ENCODE measurements around the gene PSMB10. TPM values are rescaled to one million over a fixed set of nuclear protein-coding genes. Genes with fewer than 3 reads are reported as not detected.

The PSMB10 gene
- total RNA-seq, result 19.2 and 58.4 TPM in 2 replicates

GRCh38 chr16:67936124-67936879 is at the start of gene PSMB10:
TSS of gene PSMB10 (minus strand) at chr16:67936850. CDS start at chr16:67936749, 101 bp downstream.

GRCh38 chr16:67979955-67980678 is 43.5 kb upstream of the PSMB10 start, which contains the start of gene DPEP3:
TSS of gene DPEP3 (minus strand) at chr16:67980499. CDS start at chr16:67980380, 119 bp downstream.

GRCh38 chr16:67968400-67969253 is 32.0 kb upstream of the PSMB10 start, which contains the start of gene SLC12A4:
TSS of gene SLC12A4 (minus strand) at chr16:67968637. CDS start at chr16:67968553, 84 bp downstream.

GRCh38 chr16:67943619-67944504 is 7.2 kb upstream of the PSMB10 start, which contains the start of gene LCAT:
TSS of gene LCAT (minus strand) at chr16:67944120. CDS start at chr16:67944101, 19 bp downstream.

GRCh38 chr16:67931712-67932461 is 4.8 kb downstream of the PSMB10 start, which contains the start of gene CTRL:
TSS of gene CTRL (minus strand) at chr16:67931862. CDS start at chr16:67931852, 10 bp downstream.

GRCh38 chr16:67892899-67893742 is 43.5 kb downstream of the PSMB10 start, which contains the start of gene PSKH1:
TSS of gene PSKH1 (plus strand) at chr16:67893254. CDS start at chr16:67908750, 15,496 bp downstream.

GRCh38 chr16:67884684-67885083 is 52.0 kb downstream of the PSMB10 start, which contains the start of gene NRN1L:
TSS of gene NRN1L (plus strand) at chr16:67884885. CDS start at chr16:67884904, 19 bp downstream.

Other genes starting within 250 kb of the PSMB10 start
- gene GFOD2, start 217.5 kb downstream of the PSMB10 start, total RNA-seq, result 9.3 and 12.3 TPM in 2 replicates
- 5.7 and 6.9 TPM in 2 replicates for gene RANBP10, start 130.3 kb downstream of the PSMB10 start, total RNA-seq
- 0.16 and 0.26 TPM in 2 replicates for gene TSNAXIP1, start 130.0 kb downstream of the PSMB10 start, total RNA-seq
- gene THAP11, start 94.5 kb downstream of the PSMB10 start, total RNA-seq, result 35.8 and 51.5 TPM in 2 replicates
- 68.6 and 265 TPM in 2 replicates for gene NUTF2, start 89.9 kb downstream of the PSMB10 start, total RNA-seq
- 22.6 and 29.6 TPM in 2 replicates for gene CENPT, start 89.2 kb downstream of the PSMB10 start, total RNA-seq
- gene EDC4, start 63.8 kb downstream of the PSMB10 start, total RNA-seq, result 41.2 and 50.0 TPM in 2 replicates
- gene NRN1L, start 52.0 kb downstream of the PSMB10 start, total RNA-seq, result 0.96 TPM in 1 of 2 replicates, not detected in the other
- 9.4 and 23.6 TPM in 2 replicates for gene PSKH1, start 43.6 kb downstream of the PSMB10 start, total RNA-seq
- gene CTRL, start 5.0 kb downstream of the PSMB10 start, total RNA-seq, result 0.26 and 0.80 TPM in 2 replicates
- 4.4 and 12.6 TPM in 2 replicates for gene LCAT, start 7.3 kb upstream of the PSMB10 start, total RNA-seq
- 52.0 and 63.9 TPM in 2 replicates for gene SLC12A4, start 31.8 kb upstream of the PSMB10 start, total RNA-seq
- not detected in 2 replicates for gene DPEP3, start 43.6 kb upstream of the PSMB10 start, total RNA-seq
- not detected in 2 replicates for gene DPEP2, start 62.6 kb upstream of the PSMB10 start, total RNA-seq
- gene DPEP2NB, start 79.1 kb upstream of the PSMB10 start, total RNA-seq, result not detected in 2 replicates
- 9.1 and 9.9 TPM in 2 replicates for gene DDX28, start 86.4 kb upstream of the PSMB10 start, total RNA-seq
- gene DUS2, start 86.4 kb upstream of the PSMB10 start, total RNA-seq, result 13.7 and 16.3 TPM in 2 replicates
- 15.5 and 26.1 TPM in 2 replicates for gene NFATC3, start 148.5 kb upstream of the PSMB10 start, total RNA-seq